Left colon (tissue), 2 donors: ENCODE results near the gene TM9SF2. TPM values are rescaled to one million over a fixed set of nuclear protein-coding genes. Genes with fewer than 3 reads are reported as not detected.
"Not testable (repeated sequence)": the region's sequence is repeated elsewhere in the genome, so short reads cannot be mapped to it uniquely, and the experiment has no call there.

Experiments used
- ATAC-seq: fragments of 200-7000 bp; cut with Tn5 transposase; one replicate; pipeline ENCODE4 v1.9.1; 2020; ENCODE audit warnings: mild to moderate bottlenecking, moderate library complexity
- DNase-seq, 2 donors: peaks; one replicate each; pipeline ENCODE4 v3.0.0-alpha.2; 2020
- intact Hi-C, 2 donors: fragments of 100-400 bp; cut with DNase I in 1 of 2; cut with micrococcal nuclease in 1 of 2; formaldehyde crosslinking; loops; one replicate each; pipeline versions ENCODE4 v1.11.2 to v1.14.0; 2022; cut with DNase I, micrococcal nuclease
- total RNA-seq, 2 donors: library from RNA; stranded (reverse); fragmentation: NEBNext Ultra II Directional; extraction: Animal tissue kit (Norgen Biotek cat#: 25700); gene quantifications; one replicate each; pipeline ENCODE4 v1.2.1, GENCODE V29; 2021
- donor health status: DM: no; HTN: no; CAD: no.
- donor health status: DM: yes; HTN: yes; CAD: no.

Gene TM9SF2
- total RNA-seq, 2 donors from 2014 or later = 209 to 210 TPM

DNA sequence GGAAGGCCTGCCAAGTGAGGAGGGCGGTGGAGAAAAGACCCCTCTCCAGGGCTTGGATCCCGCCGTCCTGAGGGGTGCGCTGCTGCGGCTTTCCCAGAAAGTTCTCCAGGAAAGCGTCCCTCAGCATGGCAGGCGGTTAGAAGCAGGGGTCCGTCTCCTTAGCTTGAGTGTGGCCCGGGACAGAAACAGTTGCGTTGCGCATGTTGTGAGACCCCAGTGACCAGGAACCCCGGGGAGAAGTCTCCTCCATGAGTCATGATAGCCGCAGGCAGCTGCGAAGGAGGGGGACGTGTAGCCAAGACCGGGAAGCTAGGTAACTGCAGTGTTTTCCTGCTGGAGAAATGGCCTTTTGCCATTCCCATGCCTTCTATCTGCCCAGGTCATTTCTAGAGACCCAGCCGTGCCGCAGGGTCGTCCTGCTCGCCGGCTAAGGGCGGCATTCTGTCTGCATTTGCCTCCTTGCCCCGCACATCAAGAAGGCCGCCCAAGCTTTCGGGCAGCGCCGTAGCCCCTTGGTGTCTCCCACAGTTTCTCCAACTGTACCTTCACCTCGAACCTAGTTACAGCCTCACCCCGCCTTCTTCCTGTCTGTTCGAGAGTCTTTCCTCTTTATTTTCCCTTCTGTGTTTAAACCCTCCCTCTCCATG, 64.3 kb downstream of the TM9SF2 start:
- intact Hi-C loops = no loop called here
- peak; percentile 16 for ATAC-seq
- no peak for DNase-seq

DNA sequence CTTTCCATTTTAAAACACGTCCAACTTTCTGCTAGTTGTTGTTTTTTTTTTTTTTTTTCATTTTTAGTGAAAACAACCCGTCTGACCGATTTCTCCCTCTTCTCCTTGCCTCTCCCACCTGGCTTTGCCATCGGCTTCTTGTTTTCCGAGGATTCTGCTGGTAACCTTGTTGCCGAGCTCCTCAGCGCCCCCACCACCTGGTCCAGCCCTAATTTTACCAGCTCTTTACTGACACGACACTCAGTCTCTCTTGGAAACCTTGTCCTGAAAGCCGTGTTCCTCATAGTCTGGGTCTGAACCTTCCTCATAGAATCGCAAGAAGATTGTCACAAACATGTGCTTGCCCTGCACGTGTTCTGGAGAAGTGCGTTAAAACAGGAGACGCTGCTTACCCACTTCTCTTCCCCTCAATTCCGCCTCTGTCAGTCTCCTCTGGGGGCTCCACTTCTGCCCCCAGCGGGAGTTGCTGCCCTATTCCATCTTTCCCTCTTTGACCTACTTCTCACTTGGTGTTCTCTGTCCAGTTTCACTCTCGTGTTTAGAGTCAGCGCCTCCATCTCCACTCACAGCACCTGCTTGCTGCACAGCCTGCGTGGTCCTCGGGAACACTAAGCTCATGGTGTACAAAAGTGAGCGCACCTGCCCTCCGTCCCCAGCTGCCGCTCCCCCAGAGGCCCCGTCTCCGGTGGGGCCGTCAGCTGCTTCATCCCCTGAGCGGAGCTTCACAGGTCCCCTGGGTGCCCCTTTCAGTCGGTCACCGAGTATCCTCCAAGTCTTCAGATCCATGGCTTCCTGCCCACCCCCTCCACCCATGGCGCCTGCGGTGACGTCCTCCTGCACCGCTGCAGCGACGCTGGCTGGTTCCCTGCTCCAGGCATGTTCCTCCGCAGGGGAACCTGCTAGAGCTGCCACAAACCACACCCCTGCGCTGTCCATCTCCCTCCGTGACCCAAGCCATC, 65.1 kb downstream of the TM9SF2 start:
- intact Hi-C loops = no loop called here
- DNase-seq (no peak), ATAC-seq (peak; percentile 35)

DNA sequence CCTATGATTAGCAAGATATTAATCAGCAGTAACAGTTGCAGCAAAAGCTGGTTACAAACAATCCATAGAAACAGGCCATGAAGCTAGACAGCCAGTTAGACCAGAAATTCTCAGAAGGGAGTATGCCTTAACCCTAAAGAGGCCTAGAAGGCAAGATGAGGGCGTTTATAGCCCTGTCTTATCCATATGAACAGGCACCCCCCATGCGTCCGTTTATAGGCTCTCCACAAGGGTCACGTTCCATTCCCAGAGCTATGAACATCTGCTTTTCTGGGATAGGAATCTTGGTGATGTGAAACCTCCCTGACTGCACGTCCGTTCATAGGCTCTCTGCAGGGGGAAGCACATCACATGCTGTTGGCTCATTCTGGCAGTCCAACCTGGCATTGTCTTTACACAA, 67.6 kb downstream of the TM9SF2 start:
- DNase-seq, ATAC-seq, intact Hi-C loops: not testable (repeated sequence)

DNA sequence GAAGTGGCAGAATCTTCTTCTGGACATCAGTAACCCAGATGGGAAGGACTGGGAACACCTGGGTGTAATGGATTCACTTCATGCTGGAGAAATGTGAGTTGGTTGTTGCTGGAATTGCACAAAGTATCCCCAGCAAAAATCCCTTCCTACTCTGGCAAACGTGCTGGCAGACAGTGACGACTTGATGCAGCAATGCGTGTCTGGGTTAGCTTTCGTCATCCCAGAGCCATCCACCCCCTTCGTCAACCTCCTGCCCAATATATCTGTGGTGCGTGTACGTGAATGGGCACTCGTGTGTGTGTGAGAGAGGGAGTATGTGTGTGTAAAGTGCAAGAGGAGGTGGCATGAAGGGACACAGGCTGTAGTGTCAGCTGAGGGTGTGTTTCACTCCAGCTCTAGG, 70.9 kb downstream of the TM9SF2 start:
- intact Hi-C loops = no loop called here
- ATAC-seq = no peak

DNA sequence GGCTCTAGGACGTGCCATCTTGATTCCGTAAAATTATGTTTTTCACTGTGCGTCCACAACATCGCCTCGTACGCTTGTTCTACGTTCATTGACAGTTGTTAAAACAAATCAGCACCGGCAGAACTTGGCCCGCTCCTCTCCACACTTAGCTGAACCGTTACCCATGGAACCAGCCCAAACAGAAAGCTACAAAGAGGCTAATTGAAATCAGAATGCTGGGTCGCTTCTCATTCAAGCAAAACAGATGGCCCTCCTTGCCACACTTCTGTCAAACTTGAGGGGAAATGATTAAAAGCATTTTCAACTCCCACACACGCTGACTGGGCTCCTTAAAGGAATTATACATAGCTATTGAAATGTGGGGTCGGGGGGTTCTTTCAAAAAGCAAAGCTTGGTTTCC, 71.6 kb downstream of the TM9SF2 start:
- intact Hi-C loops = no loop called here
- DNase-seq (no peak), ATAC-seq (no peak)

More for the DNA sequence above, 70.9 kb downstream of the TM9SF2 start:
- no peak for DNase-seq

DNA sequence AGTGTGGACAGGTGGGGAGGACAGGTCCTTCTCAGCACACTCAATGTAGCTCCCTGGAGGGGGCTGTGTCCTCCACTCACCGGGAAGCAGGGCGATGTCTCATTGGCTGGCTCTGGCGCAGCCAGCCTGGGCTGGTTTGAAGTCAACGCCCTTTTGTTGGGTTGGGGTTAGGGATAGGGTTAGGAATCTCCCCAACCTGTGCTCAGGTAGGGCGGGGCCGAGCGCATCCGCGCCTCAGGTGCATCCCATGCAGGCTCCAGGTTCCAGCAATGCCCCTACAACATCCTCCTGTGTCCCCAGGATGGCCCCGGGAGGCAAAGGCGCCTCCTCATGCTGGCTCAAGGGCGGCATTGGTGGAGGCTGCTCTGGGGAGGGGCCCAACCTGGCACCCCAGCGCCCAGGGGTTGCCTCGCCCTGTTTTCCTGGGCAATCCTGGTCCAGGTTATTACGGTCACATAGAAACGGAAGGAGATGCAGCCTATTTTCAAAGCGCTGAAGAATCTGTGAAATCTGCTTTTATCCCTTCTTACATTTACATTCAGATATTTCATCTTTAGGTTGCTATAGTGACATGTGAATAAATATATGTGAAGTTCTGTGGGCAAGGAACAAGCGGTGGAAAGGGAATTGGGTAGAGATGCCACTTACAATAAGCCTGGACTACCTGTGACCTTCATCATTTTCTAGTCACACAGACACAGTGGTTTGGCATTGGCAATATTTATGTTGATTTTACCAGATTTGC, 74.3 kb downstream of the TM9SF2 start:
- ATAC-seq = no peak
- intact Hi-C loops = no loop called here
- no peak for DNase-seq

DNA sequence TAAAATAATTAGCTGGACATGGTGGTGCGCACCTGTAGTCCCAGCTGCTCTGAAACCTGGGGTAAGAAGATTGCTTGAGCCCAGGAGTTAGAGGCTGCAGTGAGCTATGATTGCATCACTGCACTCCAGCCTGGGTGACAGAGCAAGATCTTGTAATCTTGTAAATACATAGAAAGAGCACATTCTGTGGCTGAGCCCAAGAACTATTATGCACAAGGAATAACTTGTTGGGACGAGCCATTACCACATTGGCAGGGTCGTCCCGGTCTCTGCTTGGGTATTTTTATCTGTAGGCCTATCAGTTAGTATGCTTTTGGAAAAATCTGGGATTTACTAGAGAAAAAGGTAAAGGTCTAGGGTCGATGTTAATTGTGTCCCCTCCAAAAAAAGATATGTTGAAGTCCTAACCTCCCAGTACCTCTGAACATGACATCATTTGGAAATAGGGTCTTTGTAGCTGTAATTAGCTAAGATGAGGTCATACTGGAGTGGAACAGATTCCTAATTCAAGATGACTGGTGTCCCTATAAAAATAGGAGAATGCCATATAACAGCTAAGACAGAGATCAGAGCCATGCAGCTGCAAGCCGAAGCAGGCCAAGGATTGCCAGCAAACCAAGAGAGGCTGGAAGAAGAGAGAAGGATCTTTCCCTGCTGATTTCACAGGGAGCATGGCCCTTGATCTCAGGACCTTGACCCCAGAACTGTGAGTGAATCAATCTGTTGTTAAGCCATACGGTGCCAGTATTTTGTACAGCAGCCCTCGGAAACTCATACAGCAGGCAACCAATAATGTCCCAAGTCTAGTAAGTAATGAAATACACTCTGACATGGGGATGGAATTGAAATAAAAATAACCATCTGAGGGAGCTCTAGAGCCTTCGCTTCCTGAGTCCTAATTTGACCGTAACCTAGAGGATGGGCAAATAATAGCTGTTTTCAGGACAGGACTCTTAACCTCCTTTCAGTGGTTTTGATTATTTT, 77.0 kb downstream of the TM9SF2 start:
- intact Hi-C loops = no loop called here
- peak; percentile 40 for ATAC-seq
- DNase-seq = no peak

DNA sequence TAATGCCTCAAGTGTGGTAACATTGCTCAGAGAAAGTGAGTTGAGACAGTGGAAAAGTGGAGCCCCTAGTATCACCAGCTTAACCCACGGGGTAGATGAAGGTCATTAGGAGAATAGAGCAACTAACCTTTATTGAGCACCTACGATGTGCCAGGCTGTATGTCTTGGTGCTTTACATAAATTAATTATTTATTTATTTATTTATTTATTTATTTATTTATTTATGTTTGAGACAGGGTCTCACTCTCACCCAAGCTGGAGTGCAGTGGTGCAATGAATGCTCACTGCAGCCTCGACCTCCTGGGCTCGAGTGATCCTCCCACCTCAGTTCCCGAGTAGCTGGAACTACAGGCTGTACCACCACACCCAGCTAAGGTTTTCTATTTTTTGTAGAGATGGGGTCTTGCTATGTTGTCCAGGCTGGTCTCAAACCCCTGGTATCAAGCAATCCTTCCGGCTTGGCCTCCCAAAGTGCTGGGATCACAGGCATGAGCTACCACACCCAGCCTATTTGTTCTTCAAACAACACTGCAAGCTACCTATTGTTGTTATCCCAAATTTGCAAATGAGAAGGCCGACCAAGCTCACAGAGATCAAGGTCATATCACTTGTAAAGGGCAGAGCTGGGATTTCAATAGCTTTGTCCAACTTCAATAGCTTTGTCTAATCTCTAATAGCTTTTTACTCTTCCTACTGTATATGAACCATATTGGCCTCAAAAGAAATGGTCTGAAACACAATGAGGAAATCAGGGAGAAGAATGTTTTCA, 79.4 kb downstream of the TM9SF2 start:
- ATAC-seq = no peak
- intact Hi-C loops = no loop called here
- DNase-seq = no peak

DNA sequence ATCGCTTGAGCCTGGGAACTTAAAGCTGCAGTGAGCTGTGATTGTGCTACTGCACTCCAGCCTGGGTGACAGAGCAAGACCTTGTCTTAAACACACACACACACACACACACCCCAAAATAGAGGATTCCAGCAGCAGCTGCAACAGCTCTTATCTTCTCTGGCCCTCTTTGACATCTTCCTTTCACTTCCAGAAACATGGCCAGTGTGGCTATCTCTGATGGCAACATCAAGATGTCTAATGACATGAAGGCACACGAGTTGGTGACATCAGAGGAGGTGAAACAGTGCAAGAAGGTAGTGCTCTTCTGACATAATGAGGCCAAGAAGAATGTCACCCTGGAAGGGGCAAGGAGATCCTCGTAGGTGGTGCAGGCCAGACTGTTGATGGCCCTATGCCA, 81.2 kb downstream of the TM9SF2 start:
- intact Hi-C loops = no loop called here
- ATAC-seq = no peak
- no peak for DNase-seq

DNA sequence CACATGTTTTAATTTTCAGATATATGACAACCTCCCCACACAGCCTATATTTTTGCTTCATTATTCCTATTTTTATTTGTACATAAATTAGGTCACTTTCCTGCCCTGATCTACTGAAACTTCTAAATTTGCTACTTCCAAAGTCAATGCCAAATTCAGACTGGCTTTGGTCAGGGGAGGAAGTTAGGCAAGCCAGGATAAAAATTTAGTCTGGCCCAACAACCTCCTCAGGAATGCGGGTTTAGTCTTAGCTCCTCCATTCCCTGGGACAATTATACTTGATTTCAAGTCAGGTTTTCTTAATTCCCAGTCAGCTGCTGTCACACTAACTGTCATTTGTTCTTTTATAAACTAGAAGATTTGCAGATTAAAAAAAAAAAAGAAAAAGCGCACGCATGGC, 84.3 kb downstream of the TM9SF2 start:
- no peak for DNase-seq
- intact Hi-C loops = no loop called here
- ATAC-seq = no peak

DNA sequence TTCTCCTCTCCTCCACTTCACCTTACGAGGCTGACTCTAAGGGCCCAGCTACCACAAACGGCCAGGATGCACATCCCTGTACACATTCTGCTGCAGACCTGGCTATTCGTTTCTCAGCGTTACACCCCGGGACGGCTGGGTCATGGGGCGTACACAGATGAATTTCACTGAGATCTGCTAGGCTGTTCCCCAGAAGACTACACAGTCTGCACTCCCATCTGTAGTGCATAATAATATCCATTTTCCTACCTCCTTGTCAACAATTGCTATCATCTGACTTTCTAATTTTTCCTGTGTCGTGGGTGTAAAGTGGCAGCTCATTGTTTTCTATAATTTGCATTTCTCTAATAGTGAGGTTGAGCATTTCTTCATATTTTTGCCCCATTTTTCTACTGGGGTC, 85.7 kb downstream of the TM9SF2 start:
- intact Hi-C loops = no loop called here
- ATAC-seq (no peak), DNase-seq (no peak)

DNA sequence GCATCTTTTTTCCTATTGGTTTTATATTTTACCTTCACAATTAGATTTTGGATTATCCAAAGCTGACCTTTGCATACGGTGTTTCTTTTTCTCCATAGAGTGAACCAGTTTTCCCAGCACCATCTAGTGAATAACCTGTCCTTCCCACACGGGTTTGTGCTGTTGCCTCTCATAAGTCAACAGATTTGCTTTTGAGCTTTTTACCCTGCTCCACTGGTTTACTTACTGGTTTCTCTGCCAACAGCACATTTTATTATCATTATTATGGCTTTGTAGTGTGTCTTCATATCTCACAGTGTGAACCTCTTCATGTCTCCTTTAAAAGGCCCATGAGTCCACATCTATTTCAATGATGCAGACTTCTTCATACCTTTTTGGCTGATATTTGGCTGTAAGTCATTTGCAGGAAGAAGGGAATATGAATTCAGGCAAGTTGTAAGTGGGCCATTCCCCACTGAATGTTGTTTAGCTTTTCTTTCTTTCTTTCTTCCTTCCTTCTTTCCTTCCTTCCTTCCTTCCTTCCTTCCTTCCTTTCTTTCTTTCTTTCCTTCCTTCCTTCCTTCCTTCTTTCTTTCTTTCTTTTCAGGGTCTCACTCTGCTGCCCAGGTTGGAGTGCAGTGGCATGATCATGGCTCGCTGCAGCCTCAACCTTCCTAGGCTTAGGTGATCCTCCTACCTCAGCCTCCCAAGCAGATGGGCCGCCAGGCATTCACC, 86.8 kb downstream of the TM9SF2 start:
- ATAC-seq (no peak), DNase-seq (no peak)
- intact Hi-C loops = no loop called here

DNA sequence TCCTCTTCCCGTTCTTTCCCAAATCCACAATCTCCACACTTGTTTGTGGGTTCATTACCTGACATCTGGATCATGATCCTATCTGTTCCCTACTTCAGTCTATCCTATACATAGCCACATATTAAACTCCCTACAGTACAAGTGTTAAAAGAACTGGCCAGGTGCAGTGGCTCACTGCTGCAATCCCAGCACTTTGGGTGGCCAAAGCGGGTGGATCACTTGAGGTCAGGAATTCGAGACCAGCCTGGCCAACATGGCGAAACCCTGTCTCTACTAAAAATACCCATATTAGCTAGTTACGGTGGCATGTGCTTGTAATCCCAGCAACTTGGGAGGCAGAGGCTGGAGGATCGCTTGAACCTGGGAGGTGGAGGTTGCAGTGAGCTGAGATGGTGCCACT, 88.3 kb downstream of the TM9SF2 start:
- DNase-seq (no peak), ATAC-seq (no peak)
- intact Hi-C loops = no loop called here

DNA sequence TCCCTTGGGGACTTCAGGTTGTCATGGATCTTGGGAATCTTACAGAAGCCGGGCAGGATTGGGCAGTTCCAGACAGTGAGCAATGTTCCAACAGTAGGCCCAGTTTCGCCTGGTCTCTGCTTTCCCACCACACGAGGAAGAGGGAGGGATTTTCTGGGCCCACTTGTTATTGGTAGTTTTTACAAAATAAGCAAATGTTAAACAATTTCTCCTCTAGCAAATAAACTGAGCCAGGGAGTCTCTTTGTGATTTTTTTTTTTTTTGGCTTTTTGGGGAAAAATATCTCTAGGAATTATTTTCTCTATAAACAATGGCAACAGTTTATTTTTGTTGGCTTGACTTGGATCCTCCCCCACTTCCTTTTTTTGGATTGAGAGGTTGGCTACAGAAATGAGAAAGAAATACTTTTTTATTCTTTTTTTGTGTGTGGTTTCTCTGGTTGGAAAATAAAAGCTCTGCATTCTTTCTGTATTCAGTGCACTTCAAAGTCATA, 89.3 kb downstream of the TM9SF2 start:
- ATAC-seq (no peak), DNase-seq (no peak)

DNA sequence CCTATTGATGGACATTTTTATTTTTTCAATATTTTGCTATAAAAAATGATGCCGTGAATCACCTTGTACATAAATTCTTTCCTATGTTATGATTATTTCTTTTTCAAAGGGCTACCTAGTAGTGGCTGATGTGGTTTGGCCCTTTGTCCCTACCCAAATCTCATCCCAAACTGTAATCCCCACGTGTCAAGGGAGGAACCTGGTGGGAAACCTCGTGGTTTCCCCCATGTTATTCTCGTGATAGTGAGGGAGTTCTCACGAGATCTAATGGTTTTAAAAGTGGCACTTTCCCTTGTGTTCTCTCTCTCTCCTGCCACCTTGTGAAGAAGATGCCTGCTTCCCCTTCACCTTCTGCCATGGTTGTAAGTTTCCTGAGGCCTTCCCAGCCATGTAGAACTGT, 94.9 kb downstream of the TM9SF2 start:
- intact Hi-C loops = no loop called here
- ATAC-seq (no peak), DNase-seq (no peak)

More for the DNA sequence above, 89.3 kb downstream of the TM9SF2 start:
- intact Hi-C loops = no loop called here

DNA sequence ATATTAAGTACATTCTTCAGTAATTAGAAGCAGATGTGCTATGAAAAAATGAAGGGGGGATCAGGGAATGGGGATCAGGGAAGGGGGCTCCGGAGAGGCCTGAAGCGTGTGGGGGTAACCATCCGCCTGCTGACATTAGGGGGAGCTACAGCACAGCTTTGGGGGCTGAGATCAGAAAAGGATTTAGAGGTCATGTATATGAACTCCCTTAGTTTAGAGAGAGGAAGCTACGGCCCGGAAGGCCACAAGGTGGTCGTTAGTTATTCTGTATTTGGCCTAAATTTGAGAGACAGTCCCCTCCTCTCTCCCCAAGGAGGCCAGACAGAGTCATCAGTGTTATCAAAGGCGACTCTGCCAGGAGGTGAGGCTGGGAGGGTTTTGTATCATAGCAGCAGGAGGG, 99.0 kb downstream of the TM9SF2 start:
- intact Hi-C loops = no loop called here
- DNase-seq (no peak), ATAC-seq (no peak)

DNA sequence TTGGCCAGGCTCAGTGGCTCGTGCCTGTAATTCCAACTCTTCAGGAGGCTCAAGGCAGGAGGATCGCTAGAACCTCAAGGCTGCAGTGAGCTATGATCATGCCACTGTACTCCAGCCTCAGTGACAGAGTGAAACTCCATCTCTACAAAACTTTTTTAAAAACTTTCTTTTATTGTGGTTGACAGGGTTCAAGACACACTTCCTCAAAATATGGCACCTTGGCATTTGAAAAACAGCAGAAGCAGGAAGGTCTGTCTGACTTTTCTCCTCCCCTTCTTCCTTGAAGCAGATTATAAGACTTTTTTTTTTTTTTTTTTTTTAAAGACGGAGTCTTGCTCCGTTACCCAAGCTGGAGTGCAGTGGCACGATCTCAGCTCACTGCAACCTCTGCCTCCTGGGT, 100.3 kb downstream of the TM9SF2 start:
- intact Hi-C loops = no loop called here
- DNase-seq (no peak), ATAC-seq (no peak)
